ENCODE data around the gene EPHB1. TPM values are rescaled to one million over a fixed set of nuclear protein-coding genes. Genes with fewer than 3 reads are reported as not detected.

EPHB1 gene
- polyA plus RNA-seq, 3 donors = 0.06 to 0.55 TPM; not detected in 1

GRCh38 chr3:134850761-134851160 is 55.7 kb downstream of the EPHB1 start:
- H3K9ac ChIP-seq (ENCODE audit: insufficient read depth, low read length, poor library complexity, severe bottlenecking) = no peak overlapping the region
- no peaks in the 10 kb centered on the region for H4K20me1 ChIP-seq (ENCODE audit: insufficient read depth, low read length)
- no peak overlapping the region for H3K4me3 Mint-ChIP-seq
- H3K27ac Mint-ChIP-seq = peak overlapping the region in 2 of 7 donors; percentile 61 to 71
- H3K36me3 ChIP-seq (replicated peaks in 1 of 2; ENCODE audit: control insufficient read depth in 1 of 2, insufficient read depth in 2 of 2, low read length in 2 of 2) = no peaks in the 10 kb centered on the region
- peaks cover 0 to 5% (median 0%) of the 10 kb centered on the region in 7 donors for H3K9me3 Mint-ChIP-seq
- H3K4me1 Mint-ChIP-seq = peaks cover 47% of the 10 kb centered on the region
- no peaks in the 10 kb centered on the region for H3K36me3 Mint-ChIP-seq
- no peak for DNase-seq
- no peak overlapping the region for H3K27ac ChIP-seq (ENCODE audit: low read depth in 1 of 2, low read length in 2 of 2)
- WGBS (ENCODE audit: insufficient coverage) = 71% methylated on average over 3 of the region's 3 CpGs
- TF ChIP-seq, protein P1, sequence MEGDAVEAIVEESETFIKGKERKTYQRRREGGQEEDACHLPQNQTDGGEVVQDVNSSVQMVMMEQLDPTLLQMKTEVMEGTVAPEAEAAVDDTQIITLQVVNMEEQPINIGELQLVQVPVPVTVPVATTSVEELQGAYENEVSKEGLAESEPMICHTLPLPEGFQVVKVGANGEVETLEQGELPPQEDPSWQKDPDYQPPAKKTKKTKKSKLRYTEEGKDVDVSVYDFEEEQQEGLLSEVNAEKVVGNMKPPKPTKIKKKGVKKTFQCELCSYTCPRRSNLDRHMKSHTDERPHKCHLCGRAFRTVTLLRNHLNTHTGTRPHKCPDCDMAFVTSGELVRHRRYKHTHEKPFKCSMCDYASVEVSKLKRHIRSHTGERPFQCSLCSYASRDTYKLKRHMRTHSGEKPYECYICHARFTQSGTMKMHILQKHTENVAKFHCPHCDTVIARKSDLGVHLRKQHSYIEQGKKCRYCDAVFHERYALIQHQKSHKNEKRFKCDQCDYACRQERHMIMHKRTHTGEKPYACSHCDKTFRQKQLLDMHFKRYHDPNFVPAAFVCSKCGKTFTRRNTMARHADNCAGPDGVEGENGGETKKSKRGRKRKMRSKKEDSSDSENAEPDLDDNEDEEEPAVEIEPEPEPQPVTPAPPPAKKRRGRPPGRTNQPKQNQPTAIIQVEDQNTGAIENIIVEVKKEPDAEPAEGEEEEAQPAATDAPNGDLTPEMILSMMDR (IDR thresholded peaks at IDR 0.05) = no peak
- peaks cover 6 to 13% (median 7%) of the 10 kb centered on the region in 3 donors for H3K27me3 Mint-ChIP-seq (ENCODE audit: low read depth in 3 of 3)
- no peaks in the 10 kb centered on the region for H3K79me2 ChIP-seq (ENCODE audit: insufficient read depth, low read length)
- H3K27me3 ChIP-seq (ENCODE audit: control insufficient read depth in 2 of 2, insufficient read depth in 2 of 2, low read length in 2 of 2) = no peaks in the 10 kb centered on the region
- intact Hi-C loops (cut with micrococcal nuclease) = no loop called here
- H3K9me3 ChIP-seq (replicated peaks in 1 of 2; ENCODE audit: control insufficient read depth in 1 of 2, insufficient read depth in 1 of 2, low read length in 2 of 2) = no peaks in the 10 kb centered on the region
- no peak overlapping the region for H3K4me2 ChIP-seq (replicated peaks; ENCODE audit: extremely low read depth, low read length, poor library complexity, severe bottlenecking)
- H3K4me1 ChIP-seq (ENCODE audit: control insufficient read depth in 1 of 2, insufficient read depth in 2 of 2, low read length in 2 of 2) = peaks cover 44 to 46% of the 10 kb centered on the region in 2 donors
- H2AFZ ChIP-seq (ENCODE audit: insufficient read depth, low read depth, low read length, poor library complexity, severe bottlenecking) = no peak overlapping the region
- no peak overlapping the region for H3K4me3 ChIP-seq (replicated peaks in 1 of 3; ENCODE audit: low read depth in 2 of 3, low read length in 3 of 3)

GRCh38 chr3:134852132-134852531 is 57.1 kb downstream of the EPHB1 start:
- H3K4me1 Mint-ChIP-seq = peaks cover 52% of the 10 kb centered on the region
- TF ChIP-seq, protein P1 (IDR thresholded peaks at IDR 0.05) = no peak
- Histone ChIP-seq H3K4me3 (replicated peaks in 1 of 3; ENCODE audit: low read depth in 2 of 3, low read length in 3 of 3) (no peak overlapping the region), H3K4me2 (replicated peaks; ENCODE audit: extremely low read depth, low read length, poor library complexity, severe bottlenecking) (no peak overlapping the region), H3K27me3 (ENCODE audit: control insufficient read depth in 2 of 2, insufficient read depth in 2 of 2, low read length in 2 of 2) (no peaks in the 10 kb centered on the region), H4K20me1 (ENCODE audit: insufficient read depth, low read length) (no peaks in the 10 kb centered on the region), H3K4me1 (ENCODE audit: control insufficient read depth in 1 of 2, insufficient read depth in 2 of 2, low read length in 2 of 2) (peaks cover 48 to 50% of the 10 kb centered on the region in 2 donors), H3K27ac (ENCODE audit: low read depth in 1 of 2, low read length in 2 of 2) (peak overlapping the region; percentile 64 to 72), H2AFZ (ENCODE audit: insufficient read depth, low read depth, low read length, poor library complexity, severe bottlenecking) (no peak overlapping the region), H3K9me3 (replicated peaks in 1 of 2; ENCODE audit: control insufficient read depth in 1 of 2, insufficient read depth in 1 of 2, low read length in 2 of 2) (no peaks in the 10 kb centered on the region), H3K36me3 (replicated peaks in 1 of 2; ENCODE audit: control insufficient read depth in 1 of 2, insufficient read depth in 2 of 2, low read length in 2 of 2) (no peaks in the 10 kb centered on the region), H3K79me2 (ENCODE audit: insufficient read depth, low read length) (no peaks in the 10 kb centered on the region), H3K9ac (ENCODE audit: insufficient read depth, low read length, poor library complexity, severe bottlenecking) (no peak overlapping the region)
- intact Hi-C loops (cut with micrococcal nuclease) = no loop called here
- 92% methylated on average over 2 of the region's 4 CpGs for WGBS (ENCODE audit: insufficient coverage)
- no peaks in the 10 kb centered on the region for H3K36me3 Mint-ChIP-seq
- peak overlapping the region in 6 of 7 donors; percentile 75 to 91 (median 88) for H3K27ac Mint-ChIP-seq
- H3K27me3 Mint-ChIP-seq (ENCODE audit: low read depth in 3 of 3) = peaks cover 0 to 9% (median 3%) of the 10 kb centered on the region in 3 donors
- no peak for DNase-seq
- peaks cover 0 to 4% (median 0%) of the 10 kb centered on the region in 7 donors for H3K9me3 Mint-ChIP-seq
- no peak overlapping the region for H3K4me3 Mint-ChIP-seq
